HepG2 (cell line): ENCODE measurements around the gene UBXN6. TPM values are rescaled to one million over a fixed set of nuclear protein-coding genes. Genes with fewer than 3 reads are reported as not detected.

Experiments
- ATAC-seq: fragments of 200-7000 bp; cut with Tn5 transposase; 3 replicates; pipeline ENCODE4 v1.9.1; 2020; ENCODE audit warnings: mild to moderate bottlenecking, moderate library complexity
- BruUV-seq: library from RNA; stranded (reverse); fragments of 400-500 nt; replicated peaks from 2 replicates; lab custom pipeline; 2021; lab: Mats Ljungman, UMichigan
- CTCF ChIA-PET: fragments of 300-600 bp; formaldehyde crosslinking; extraction: SDS; loops from one replicate; lab custom pipeline; 2021; ENCODE audit warnings: low total read pairs, inconsistent platforms, low intra/inter-chr PET ratio; lab: Yijun Ruan, JAX
- POLR2A ChIA-PET: fragments of 350-600 bp; sonication (Branson Sonifier 250); formaldehyde crosslinking; loops from one replicate; lab custom pipeline; 2020; ENCODE audit warnings: antibody characterized with exemption, inconsistent platforms; lab: Yijun Ruan, JAX
- DNase-seq: peaks from one replicate; pipeline ENCODE4 v3.0.0-alpha.2; 2015; ENCODE audit warnings: low spot score
- FAIRE-seq: peaks from 3 replicates; lab custom pipeline; 2011; peaks lifted over from hg19 to GRCh38; lab: Jason Lieb, UNC
- H2AFZ ChIP-seq: one replicate; pipeline ENCODE4 v1.6.1; 2011; ENCODE audit warnings: low read length, inconsistent platforms
- H3K27ac ChIP-seq: fragments of 300-600 bp; 3 replicates; pipeline ENCODE4 v1.8.0; 2011; ENCODE audit warnings: mixed run types, mild to moderate bottlenecking, mixed read lengths, low read length, inconsistent platforms; ENCODE audit not compliant: insufficient read depth; ENCODE audit errors: extremely low read length
- H3K27me3 ChIP-seq, 2 experiments: fragments of 200-600 bp in 1 of 2; 2 replicates in 1 of 2; 3 replicates in 1 of 2; pipeline versions ENCODE4 v1.6.0 to v1.8.0; 2011; ENCODE audit warnings: low read length in 2 of 2, mild to moderate bottlenecking in 2 of 2, moderate library complexity in 2 of 2, inconsistent platforms in 1 of 2; ENCODE audit not compliant: insufficient read depth in 2 of 2, control insufficient read depth in 1 of 2
- H3K36me3 ChIP-seq, 2 experiments: fragments of 200-600 bp in 1 of 2; replicated peaks in 1 of 2; 2 replicates in 1 of 2; 3 replicates in 1 of 2; pipeline versions ENCODE4 v1.5.1 to v1.8.0; 2011; ENCODE audit warnings: low read length in 2 of 2, inconsistent platforms in 1 of 2; ENCODE audit not compliant: insufficient read depth in 2 of 2, control insufficient read depth in 1 of 2
- H3K4me1 ChIP-seq: 2 replicates; pipeline ENCODE4 v1.5.1; 2012; ENCODE audit warnings: low read length, inconsistent platforms; ENCODE audit not compliant: insufficient read depth
- H3K4me2 ChIP-seq: 2 replicates; pipeline ENCODE4 v1.6.0; 2011; ENCODE audit warnings: low read depth, low read length, inconsistent platforms
- H3K4me3 ChIP-seq, 3 experiments: fragments of 200-600 bp in 1 of 3; sonication (generic), shearing (Covaris generic) in 1 of 3; replicated peaks in 1 of 3; 2 replicates each; pipeline ENCODE4 v1.5.1; 2011 to 2016; ENCODE audit warnings: low read length in 3 of 3, inconsistent platforms in 2 of 3, low read depth in 2 of 3, mild to moderate bottlenecking in 2 of 3, control low read depth in 1 of 3, mixed read lengths in 1 of 3; ENCODE audit not compliant: insufficient read depth in 1 of 3
- H3K79me2 ChIP-seq: one replicate; pipeline ENCODE4 v1.6.1; 2011; ENCODE audit warnings: low read length, inconsistent platforms; ENCODE audit not compliant: insufficient read depth
- H3K9ac ChIP-seq: 2 replicates; pipeline ENCODE4 v1.6.0; 2011; ENCODE audit warnings: mild to moderate bottlenecking, low read depth, low read length, inconsistent platforms; ENCODE audit not compliant: insufficient read depth
- H3K9me3 ChIP-seq: 2 replicates; pipeline ENCODE4 v1.5.1; 2012; ENCODE audit warnings: mild to moderate bottlenecking, low read length
- H4K20me1 ChIP-seq: 2 replicates; pipeline ENCODE4 v1.6.0; 2011; ENCODE audit warnings: inconsistent platforms, mild to moderate bottlenecking, low read length, moderate library complexity; ENCODE audit not compliant: insufficient read depth
- FOXO1 ChIP-seq: sonication (generic); formaldehyde crosslinking; IDR thresholded peaks from 2 replicates; pipeline ENCODE4 v1.4.0; 2020; ENCODE audit warnings: missing genetic modification reagents
- PRDM15 ChIP-seq: sonication (generic); formaldehyde crosslinking; IDR thresholded peaks from 2 replicates; pipeline ENCODE4 v1.4.0; 2020; ENCODE audit warnings: missing genetic modification reagents
- UBTF ChIP-seq: sonication (generic); formaldehyde crosslinking; IDR thresholded peaks from 2 replicates; pipeline ENCODE4 v1.4.0; 2020; ENCODE audit warnings: mild to moderate bottlenecking, missing genetic modification reagents
- ZFP62 ChIP-seq: sonication (generic); formaldehyde crosslinking; IDR thresholded peaks from 2 replicates; pipeline ENCODE4 v1.4.0; 2020; ENCODE audit warnings: missing genetic modification reagents
- WGBS: methylation state at CpG from one replicate; pipeline ENCODE4 v1.1.6; 2017; ENCODE audit warnings: low lambda C conversion rate; 5-methylcytosine and 5-hydroxymethylcytosine counted together
- in situ Hi-C: cut with HindIII; loops from 2 replicates; pipeline ENCODE4 v1.10.0; 2017; ENCODE audit warnings: low pct_unique_long_range_greater_than_20kb; ENCODE audit not compliant: extremely low pct_ligation_motif_present
- intact Hi-C: fragments of 100-400 bp; cut with micrococcal nuclease; formaldehyde crosslinking; loops from one replicate; pipeline ENCODE4 v1.10.0; 2022; ENCODE audit not compliant: unreplicated experiment
- polyA plus RNA-seq, 8 experiments: library from polyadenylated mRNA; depleted of rRNA in 3 of 8; stranded (reverse) in 7 of 8; unstranded in 1 of 8; fragments of >200 nt; fragmentation: Illumina TruSeq in 4 of 8; extraction: Trizol in 4 of 8; gene quantifications; 2 replicates each; pipeline versions ENCODE4 v1.2.1 to v1.2.3, GENCODE V29; 2011 to 2016; ENCODE audit warnings: low read depth in 4 of 8, missing spikeins in 1 of 8, mixed read lengths in 1 of 8; ENCODE audit not compliant: insufficient read depth in 1 of 8
- total RNA-seq, 5 experiments: library from RNA; depleted of rRNA; stranded (reverse); fragments of >200 nt; fragmentation: Illumina TruSeq; extraction: Trizol; gene quantifications; 2 replicates each; pipeline ENCODE4 v1.2.3, GENCODE V29; 2016; ENCODE audit warnings: low read depth in 1 of 5

Gene UBXN6
- total and polyA plus RNA-seq, 2 of the 13 experiments (the other 11 are each of a cell fraction or from before 2014, with no cell fraction given), result 34.9 to 35.5 TPM

GRCh38 chr19:4443188-4443587, 14.4 kb downstream of the UBXN6 start:
- intact Hi-C loops, result no loop called here
- ATAC-seq (no peak), DNase-seq (no peak), FAIRE-seq (no peak)
- ChIA-PET CTCF (no interaction called here), POLR2A (interaction anchor here (0.8 kb wide), 1 partner anchor 27 kb away, joined by 3 read pairs; no protein-coding TSS in a partner anchor)
- Histone ChIP-seq H3K4me2 (no peak overlapping the region), H3K27me3 (no peaks in the 10 kb centered on the region), H3K9ac (no peak overlapping the region), H3K9me3 (no peaks in the 10 kb centered on the region), H3K79me2 (no peaks in the 10 kb centered on the region), H2AFZ (no peak overlapping the region), H4K20me1 (no peaks in the 10 kb centered on the region), H3K27ac (no peak overlapping the region), H3K4me1 (no peaks in the 10 kb centered on the region), H3K4me3 (no peak overlapping the region), H3K36me3 (peaks cover 15 to 45% of the 10 kb centered on the region in 2 experiments; a peak in 4 of 5 replicates)
- TF ChIP-seq ZFP62 (CRISPR knock-in tag) (no peak), PRDM15 (CRISPR knock-in tag) (no peak), FOXO1 (CRISPR knock-in tag) (no peak), UBTF (CRISPR knock-in tag) (no peak)
- WGBS, result 88% methylated on average over 4 of the region's 15 CpGs
- in situ Hi-C loops, result no loop called here
- TSS peak; percentile 39 for BruUV-seq
